HS-5 (cell line): ENCODE results near the gene S1PR4.
A peak's percentile ranks its signal among the peaks of the same experiment; 100 is the strongest.
"Not testable (repeated sequence)": the region's sequence is repeated elsewhere in the genome, so short reads cannot be mapped to it uniquely, and the experiment has no call there.

Experiments
- DNase-seq: peaks from one replicate; pipeline ENCODE4 v3.0.0-alpha.2; 2012; ENCODE audit warnings: low read depth

The S1PR4 gene

GRCh38 chr19:3152419-3152780, 26.2 kb upstream of the S1PR4 start:
- no peak for DNase-seq

- DNase-seq = no peak
Observed at GRCh38 chr19:3153286-3154230, 25.0 kb upstream of the S1PR4 start.

GRCh38 chr19:3154447-3154846, 24.1 kb upstream of the S1PR4 start:
- DNase-seq = not testable (repeated sequence)

GRCh38 chr19:3154957-3155736, 23.4 kb upstream of the S1PR4 start:
- DNase-seq = peak; percentile 100

- no peak for DNase-seq
Observed at GRCh38 chr19:3157096-3157845, 21.3 kb upstream of the S1PR4 start.

- no peak for DNase-seq
Observed at GRCh38 chr19:3159565-3159964, 19.0 kb upstream of the S1PR4 start.

GRCh38 chr19:3160219-3160618, 18.4 kb upstream of the S1PR4 start:
- DNase-seq = no peak

GRCh38 chr19:3161453-3161852, 17.1 kb upstream of the S1PR4 start:
- DNase-seq = no peak

- DNase-seq = no peak
Observed at GRCh38 chr19:3162418-3163229, 15.9 kb upstream of the S1PR4 start.

- no peak for DNase-seq
Observed at GRCh38 chr19:3163230-3163886, 15.2 kb upstream of the S1PR4 start.

- DNase-seq = no peak
Observed at GRCh38 chr19:3163943-3164342, 14.6 kb upstream of the S1PR4 start.

- DNase-seq = no peak
Observed at GRCh38 chr19:3167533-3168272, 10.9 kb upstream of the S1PR4 start.

- DNase-seq = no peak
Observed at GRCh38 chr19:3171894-3172672, 6.5 kb upstream of the S1PR4 start.

- DNase-seq = not testable (repeated sequence)
Observed at GRCh38 chr19:3172673-3173000, 5.9 kb upstream of the S1PR4 start.

GRCh38 chr19:3175781-3176714, 2.5 kb upstream of the S1PR4 start:
- DNase-seq = no peak

GRCh38 chr19:3176715-3177501, 1.7 kb upstream of the S1PR4 start:
- no peak for DNase-seq

- no peak for DNase-seq
Observed at GRCh38 chr19:3178973-3179738, 587 bp downstream of the S1PR4 start.
